Stimulated activated CD4-positive, alpha-beta T cell treated with anti-CD3 and anti-CD28 coated beads, Interleukin-1b, Interleukin-23, amount 100 ng/mL, for 24 hours (primary cell): Measurements from ENCODE around the gene FAM136A.
"Not testable (repeated sequence)": the region's sequence is repeated elsewhere in the genome, so short reads cannot be mapped to it uniquely, and the experiment has no call there.

ENCODE experiments used
- DNase-seq, 4 experiments: peaks; one replicate each; pipeline ENCODE4 v3.0.0-alpha.2; 2020; ENCODE audit warnings: low read depth in 4 of 4, low spot score in 1 of 4

The FAM136A gene

DNA sequence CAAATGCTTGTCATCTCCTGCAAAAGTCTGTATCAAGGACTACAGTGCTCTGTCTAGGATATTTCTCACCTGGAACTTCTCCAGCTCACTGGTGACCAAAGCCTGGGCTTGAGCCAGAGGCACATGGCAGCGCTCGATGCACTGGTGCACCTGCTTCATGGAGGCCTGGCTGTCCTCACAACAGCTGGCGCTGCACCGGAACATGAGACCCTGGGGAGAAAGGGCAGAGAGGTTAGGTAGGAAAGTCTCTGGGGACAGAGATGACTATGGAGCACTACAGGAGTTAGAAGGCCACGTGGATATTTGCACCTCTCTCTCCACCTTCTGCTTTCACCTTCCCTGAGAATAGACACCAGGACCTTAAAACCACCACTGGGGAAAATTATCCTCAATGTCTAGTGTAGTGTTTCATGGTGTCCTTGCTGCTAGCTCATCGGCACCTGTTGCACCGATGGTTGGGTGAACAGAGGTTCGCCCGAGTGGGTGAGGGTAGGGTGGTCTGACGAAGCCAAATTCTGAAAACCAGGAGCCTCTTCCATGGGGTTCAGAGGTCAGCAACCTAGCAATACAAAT is 1.0 kb downstream of the FAM136A start:
- no peak for DNase-seq

DNA sequence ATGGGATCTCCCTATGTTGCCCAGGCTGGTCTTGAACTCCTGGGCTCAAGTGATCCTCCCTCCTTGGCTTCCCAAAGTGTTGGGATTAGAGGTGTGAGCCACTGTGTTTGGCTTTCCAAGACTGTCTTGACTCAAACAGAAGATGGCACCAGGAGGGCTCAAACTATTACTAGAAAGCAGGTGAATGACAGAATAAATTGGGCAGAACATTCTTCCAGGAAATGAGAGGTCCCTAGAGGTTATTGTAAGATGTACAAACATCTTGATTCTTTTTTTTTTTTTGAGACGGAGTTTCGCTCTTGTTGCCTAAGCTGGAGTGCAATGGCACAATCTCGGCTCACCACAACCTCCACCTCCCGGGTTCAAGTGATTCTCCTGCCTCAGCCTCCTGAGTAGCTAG is 4.0 kb downstream of the FAM136A start:
- not testable (repeated sequence) for DNase-seq

DNA sequence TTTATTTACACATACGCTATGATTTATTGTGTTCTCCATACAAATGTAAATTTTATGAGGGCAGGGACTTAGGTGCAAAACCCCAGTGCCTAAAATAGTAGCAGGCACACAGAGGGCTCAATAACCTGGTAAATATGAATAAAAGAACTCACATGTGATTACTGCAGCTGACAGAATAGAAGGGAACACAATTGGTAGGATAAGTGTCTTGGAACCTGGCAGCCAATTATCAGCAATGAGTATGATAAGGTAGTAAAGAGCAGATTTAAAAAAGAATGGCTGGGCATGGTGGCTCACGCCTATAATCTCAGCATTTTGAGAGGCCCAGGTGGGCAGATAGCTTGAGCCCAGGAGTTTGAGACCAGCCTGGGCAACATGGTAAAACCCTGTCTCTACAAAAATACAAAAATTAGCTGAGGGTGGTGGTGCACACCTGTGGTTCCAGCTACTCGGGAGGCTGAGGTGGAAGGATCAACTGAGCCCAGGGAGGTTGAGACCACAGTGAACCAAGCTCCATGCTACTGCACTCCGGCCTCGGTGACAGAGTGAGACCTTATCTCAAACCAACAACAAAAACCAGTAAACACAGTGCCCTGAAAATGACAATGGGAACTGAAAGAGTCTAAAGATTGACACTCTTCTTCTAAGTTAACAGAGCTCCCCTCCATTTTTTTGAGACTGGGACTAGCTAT is 18.2 kb downstream of the FAM136A start:
- DNase-seq: no peak

DNA sequence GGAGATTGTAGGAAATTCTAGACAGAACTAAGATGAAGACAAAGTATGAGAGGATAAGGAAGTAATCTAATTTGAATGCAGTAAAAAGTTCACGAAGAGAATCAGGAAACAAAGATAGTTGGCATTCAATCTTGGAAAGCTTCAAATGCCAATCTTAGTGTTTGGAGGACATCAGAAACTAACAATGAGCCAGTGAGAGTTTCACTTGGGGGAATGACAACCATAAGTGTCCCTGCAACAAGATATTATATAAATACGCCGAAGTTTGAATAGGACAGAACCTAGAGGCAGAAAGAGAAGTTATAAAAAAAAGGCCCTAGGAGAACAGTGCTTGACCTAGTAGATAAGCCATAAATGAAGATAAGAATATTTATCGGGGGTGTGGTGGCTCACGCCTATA is 19.4 kb downstream of the FAM136A start:
- DNase-seq: no peak

DNA sequence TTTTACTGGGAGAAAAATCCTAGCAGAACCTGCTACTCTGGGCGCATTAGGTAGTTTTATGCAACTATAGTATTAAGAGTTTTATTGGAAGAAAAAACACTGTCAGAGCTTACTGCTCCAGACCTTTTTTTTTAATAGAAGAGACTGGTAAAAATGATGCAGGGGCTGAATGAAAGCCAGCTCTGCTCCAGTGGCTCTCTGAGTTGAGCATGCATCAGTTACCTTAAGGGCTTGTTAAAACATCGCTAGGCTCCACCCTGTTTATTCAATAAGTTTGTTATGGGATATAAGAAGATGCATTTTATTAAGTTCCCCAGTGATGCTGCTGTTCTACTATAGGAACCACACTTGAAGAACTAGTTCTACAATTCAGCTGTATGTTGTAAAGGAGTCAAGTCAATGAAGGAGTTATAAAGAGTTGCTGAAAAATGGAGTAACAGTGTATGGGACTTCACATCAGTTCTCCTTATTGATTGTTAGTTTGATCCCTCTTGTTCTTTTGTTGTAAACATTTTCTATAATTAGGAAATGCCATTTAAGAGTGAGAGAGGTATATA is 21.5 kb downstream of the FAM136A start:
- DNase-seq: no peak

DNA sequence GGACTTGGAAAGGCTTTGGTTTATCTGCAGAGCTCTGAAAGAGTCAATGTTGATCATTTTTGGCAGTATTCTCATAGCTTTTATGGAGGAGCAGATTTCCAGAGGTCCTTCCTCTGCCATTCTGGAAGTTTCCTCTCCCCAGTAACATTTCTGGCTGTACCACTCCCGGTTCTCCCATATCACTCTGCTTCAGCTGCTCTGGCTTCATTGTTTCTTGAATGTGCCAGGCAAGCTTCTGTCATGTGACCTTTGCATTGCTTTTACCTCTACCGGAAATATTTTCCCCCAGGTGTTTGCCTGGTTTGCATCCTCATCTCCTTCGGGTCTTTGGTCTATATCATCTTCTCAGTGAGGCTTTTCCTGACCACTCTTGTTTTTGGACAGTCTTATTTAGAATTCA is 31.5 kb downstream of the FAM136A start:
- DNase-seq: no peak

DNA sequence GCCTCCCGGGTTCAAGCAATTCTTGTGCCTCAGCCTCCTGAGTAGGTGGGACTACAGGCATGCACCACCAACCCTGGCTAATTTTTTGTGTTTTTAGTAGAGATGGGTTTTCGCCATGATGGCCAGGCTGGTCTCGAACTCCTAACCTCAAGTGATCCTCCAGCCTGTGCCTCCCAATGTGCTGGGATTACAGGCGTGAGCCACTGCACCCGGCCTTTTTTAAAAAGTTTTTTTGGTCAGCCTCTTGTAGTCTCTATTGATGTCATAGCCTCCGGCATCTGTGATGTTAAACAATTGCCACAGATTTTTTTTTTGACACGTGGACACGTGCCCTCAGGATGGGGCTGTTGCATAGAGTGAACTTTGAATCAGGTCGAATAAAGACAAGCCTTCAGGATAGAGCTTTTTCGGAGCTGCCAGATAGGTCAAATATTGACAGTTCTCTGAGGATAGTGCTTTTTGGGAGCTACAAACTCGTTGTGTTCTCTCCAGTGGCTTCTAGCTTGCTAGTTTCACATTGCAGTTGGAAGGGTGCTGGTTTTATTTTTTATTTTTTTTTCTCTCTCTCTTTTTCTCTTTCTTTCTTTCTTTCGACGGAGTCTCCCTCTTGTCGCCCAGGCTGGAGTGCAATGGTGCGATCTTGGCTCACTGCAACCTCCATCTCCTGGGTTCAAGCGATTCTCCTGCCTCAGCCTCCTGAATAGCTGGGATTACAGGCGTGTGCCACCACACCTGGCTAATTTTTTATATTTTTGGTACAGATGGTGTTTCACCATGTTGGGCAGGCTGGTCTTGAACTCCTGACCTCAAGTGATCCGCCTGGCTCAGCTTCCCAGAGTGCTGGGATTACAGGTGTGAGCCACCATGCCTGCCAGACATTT is 32.2 kb downstream of the FAM136A start:
- not testable (repeated sequence) for DNase-seq

DNA sequence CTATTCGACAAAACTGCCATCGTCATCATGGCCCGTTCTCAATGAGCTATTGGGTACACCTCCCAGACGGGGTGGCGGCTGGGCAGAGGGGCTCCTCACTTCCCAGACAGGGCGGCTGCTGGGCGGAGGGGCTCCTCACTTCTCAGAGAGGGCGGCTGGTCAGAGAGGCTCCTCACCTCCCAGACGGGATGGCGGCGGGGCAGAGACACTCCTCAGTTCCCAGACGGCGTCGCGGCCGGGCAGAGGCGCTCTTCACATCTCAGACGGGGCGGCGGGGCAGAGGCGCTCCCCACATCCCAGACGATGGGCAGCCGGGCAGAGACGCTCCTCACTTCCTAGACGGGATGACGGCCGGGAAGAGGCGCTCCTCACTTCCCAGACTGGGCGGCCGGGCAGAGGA is 34.9 kb downstream of the FAM136A start:
- not testable (repeated sequence) for DNase-seq

DNA sequence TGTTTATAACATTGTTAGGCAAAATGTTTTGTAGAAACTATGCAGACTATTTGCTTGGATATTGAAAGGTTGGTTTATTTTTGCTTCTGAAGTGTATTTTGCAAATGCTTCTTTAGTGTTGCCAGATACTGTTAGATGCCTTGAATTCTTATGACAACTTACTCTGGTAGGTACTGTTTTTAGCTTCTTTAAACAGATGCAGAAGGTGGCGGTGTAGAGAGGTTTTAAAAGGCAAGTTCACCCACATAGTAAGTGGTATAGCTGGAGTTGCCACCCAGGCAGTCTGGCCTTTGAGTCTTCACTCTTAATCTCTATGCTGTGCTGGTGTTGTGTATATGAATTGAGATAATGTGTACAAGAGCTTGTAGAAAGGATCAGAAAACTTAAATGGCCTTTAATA is 40.4 kb downstream of the FAM136A start:
- no peak for DNase-seq

DNA sequence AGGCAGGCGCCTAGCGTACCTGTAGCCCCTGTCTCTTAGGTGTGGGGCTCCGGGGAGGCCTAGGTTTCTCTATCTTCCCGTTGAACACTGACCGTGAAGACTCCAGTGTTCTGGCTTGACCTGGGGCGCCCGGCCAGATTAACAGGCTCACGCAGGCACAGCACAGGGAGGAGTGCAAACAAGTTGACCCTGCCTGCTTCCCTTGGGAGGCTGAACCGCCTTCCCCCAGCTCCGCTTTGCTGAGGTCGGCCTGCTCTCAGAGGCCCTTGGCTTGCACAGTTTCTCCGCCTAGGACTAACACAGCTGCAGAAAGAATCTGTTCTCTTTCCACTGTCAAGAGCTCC is 43.4 kb downstream of the FAM136A start:
- DNase-seq: no peak

DNA sequence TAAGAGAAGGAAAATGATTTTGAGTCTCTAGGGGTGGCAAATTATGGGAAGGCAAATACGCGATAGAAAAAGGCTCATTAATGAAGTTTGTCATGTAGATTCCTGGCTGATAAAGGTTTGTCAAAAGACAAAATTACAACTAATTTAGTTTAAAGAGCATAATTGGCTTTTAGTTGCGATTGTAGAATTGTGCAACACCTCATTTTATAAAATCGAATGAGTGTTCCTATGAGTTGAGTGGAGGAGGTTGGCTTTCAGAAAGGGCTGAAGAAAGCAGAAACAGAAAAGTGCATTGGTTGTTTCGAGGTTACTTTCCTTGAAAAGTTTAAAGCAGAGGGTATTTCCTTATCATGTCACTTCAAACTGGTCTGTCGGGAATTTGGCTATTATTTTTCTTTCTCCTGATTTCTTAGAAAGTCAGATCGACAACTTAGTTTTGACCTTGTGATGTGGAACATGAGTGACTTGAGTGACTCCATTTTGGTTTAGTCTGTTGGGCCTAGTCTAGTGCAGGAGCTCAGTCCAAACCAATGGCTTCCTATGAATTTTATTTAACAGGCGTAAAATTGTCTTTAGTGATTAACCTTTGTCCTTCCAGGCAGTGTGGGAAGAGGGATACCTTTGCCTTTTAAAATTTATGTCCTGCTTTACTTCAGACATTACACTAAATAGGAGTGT is 46.1 kb downstream of the FAM136A start:
- no peak for DNase-seq

DNA sequence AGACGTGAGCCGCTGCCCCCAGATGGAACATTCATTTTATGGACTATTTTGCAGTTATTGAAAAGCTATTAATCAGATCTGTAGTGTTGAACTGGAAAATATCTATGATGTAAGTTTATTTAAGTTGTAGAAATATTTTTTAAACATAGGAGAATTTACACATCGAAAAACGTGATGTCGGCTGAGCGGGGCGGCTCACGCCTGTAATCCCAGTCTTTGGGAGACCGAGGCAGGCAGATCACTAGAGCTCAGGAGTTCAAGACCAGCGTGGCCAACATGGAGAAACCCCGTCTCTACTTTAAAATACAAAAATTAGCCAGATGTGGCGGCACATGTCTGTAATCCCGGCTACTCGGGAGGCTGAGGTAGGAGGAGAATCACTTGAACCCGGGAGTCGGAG is 51.4 kb downstream of the FAM136A start:
- DNase-seq: no peak

DNA sequence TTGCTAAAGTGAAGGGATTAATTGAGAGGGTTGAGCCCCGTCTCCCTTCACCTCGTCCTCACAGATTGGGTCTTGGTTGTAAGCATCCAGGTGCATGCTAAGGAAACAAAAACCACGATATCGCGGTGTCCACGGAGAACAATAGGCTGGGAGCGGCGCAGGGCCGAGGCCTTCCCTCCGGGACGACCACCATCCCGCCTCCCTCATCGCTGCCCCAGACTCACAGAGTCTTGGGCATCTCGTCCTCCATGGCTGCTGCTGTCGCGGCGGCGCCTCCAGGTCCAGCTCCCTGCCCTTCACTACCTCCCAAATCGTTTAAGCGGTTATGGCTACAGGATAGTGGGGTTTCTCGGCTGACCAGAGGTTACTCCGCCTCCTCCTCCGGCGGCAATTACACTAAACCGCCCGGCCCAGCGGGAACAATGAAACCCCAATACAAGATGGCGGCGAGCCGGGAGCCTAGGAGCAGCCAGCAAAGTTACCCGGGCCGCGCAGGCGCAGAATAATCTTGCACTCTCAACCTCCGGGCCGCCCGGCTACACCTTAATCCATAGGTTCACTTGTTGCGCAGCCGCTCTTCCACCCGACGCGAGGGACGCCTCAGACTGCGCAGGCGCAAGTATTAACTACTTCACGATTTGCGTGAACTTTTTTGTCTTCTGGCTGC is 53.6 kb downstream of the FAM136A start, which contains the start of gene TIA1:
TSS of gene TIA1 (minus strand) at position 448 of the 667 bp plus-strand sequence. CDS start at position 250, 198 bp downstream.
- DNase-seq: peak; percentile 92 to 98 (median 96)

DNA sequence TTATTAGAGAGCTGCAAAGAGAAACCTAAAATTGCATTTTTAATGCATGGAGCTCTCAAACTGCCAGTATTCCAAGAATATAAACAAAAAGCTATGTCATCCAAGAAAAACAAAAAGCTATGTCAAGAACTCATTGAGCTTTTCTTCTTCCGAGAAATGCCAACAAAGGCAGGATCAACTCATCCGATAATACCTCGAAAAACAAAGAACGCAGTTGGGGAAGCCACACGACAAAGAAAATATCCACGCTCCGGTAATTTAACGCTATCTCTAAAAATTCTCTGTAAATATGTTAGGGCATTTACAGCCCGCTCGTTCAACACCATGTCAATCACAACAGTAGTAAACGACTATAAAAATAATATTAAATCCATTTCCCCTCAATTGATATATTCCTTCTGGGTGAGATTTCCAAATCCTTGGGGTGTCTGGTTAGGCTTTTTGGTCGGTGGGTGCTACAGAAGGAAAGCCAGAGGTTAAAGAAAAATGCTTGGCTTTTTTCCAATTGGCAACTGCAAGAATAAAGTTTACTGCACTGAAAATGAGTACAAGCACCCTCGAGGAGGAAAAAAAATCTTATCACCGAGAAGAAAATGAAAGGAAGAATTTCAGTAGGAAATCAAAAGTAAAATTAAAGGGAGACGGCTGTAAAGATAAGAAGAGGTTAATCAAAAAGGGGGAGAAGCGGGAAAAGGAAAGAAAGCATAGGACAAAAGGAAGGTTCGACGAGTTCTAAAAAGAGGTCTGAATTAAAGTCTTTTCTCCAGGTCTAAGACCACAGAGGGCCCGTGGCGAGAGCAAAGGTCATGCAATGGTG is 54.3 kb downstream of the FAM136A start:
- DNase-seq: no peak
